Liver (tissue), 9 donors: ENCODE measurements around the gene GALNT4. TPM values are rescaled to one million over a fixed set of nuclear protein-coding genes. Genes with fewer than 3 reads are reported as not detected.

Experiments used
- DNase-seq: peaks from one replicate; pipeline ENCODE4 v3.0.0-alpha.2; 2017; ENCODE audit warnings: low spot score
- H3K27ac ChIP-seq, 2 donors: one replicate each; pipeline ENCODE4 v1.7.0; 2013; ENCODE audit warnings: inconsistent platforms in 2 of 2, low read length in 2 of 2, control low read depth in 1 of 2, low read depth in 1 of 2, mild to moderate bottlenecking in 1 of 2
- H3K27me3 ChIP-seq, 4 donors: one replicate each; pipeline versions ENCODE4 v1.6.1 to v1.7.0; 2013; ENCODE audit warnings: low read length in 3 of 4, inconsistent platforms in 1 of 4, mild to moderate bottlenecking in 1 of 4, moderate library complexity in 1 of 4; ENCODE audit not compliant: control insufficient read depth in 4 of 4, insufficient read depth in 4 of 4
- H3K36me3 ChIP-seq, 4 donors: one replicate each; pipeline versions ENCODE4 v1.6.1 to v1.7.0; 2013; ENCODE audit warnings: low read length in 3 of 4, mild to moderate bottlenecking in 3 of 4, low read depth in 1 of 4, moderate library complexity in 1 of 4; ENCODE audit not compliant: control insufficient read depth in 4 of 4, insufficient read depth in 3 of 4
- H3K4me1 ChIP-seq, 4 donors: one replicate each; pipeline versions ENCODE4 v1.6.1 to v1.7.0; 2013; ENCODE audit warnings: low read length in 3 of 4, mild to moderate bottlenecking in 3 of 4, moderate library complexity in 1 of 4; ENCODE audit not compliant: control insufficient read depth in 4 of 4, insufficient read depth in 4 of 4
- H3K4me3 ChIP-seq, 3 donors: one replicate each; pipeline versions ENCODE4 v1.6.1 to v1.7.0; 2013; ENCODE audit warnings: low read length in 3 of 3, control low read depth in 1 of 3, low read depth in 1 of 3, mild to moderate bottlenecking in 1 of 3
- H3K9ac ChIP-seq, 2 donors: one replicate each; pipeline ENCODE4 v1.7.0; 2013; ENCODE audit warnings: low read length in 2 of 2, mild to moderate bottlenecking in 2 of 2, moderate library complexity in 2 of 2, control low read depth in 1 of 2, low read depth in 1 of 2
- H3K9me3 ChIP-seq, 4 donors: one replicate each; pipeline versions ENCODE4 v1.6.1 to v1.7.0; 2013; ENCODE audit warnings: low read length in 3 of 4; ENCODE audit not compliant: control insufficient read depth in 4 of 4
- EGR1 ChIP-seq, 2 donors: IDR thresholded peaks; 2 replicates each; pipeline ENCODE4 v1.6.1; 2016 to 2018; ENCODE audit warnings: antibody characterized with exemption in 2 of 2, low read depth in 2 of 2
- FOXA1 ChIP-seq: IDR thresholded peaks from 2 replicates; pipeline ENCODE4 v1.6.1; 2016; ENCODE audit warnings: antibody characterized with exemption
- FOXA2 ChIP-seq: IDR thresholded peaks from 2 replicates; pipeline ENCODE4 v1.6.1; 2016; ENCODE audit warnings: antibody characterized with exemption
- GABPA ChIP-seq, 2 donors: IDR thresholded peaks in 1 of 2; conservative IDR thresholded peaks in 1 of 2; 2 replicates each; pipeline ENCODE4 v1.6.1; 2016; ENCODE audit warnings: antibody characterized with exemption in 2 of 2, mild to moderate bottlenecking in 1 of 2, moderate library complexity in 1 of 2
- HNF4A ChIP-seq, 2 donors: conservative IDR thresholded peaks; 2 replicates each; pipeline ENCODE4 v1.6.1; 2016; ENCODE audit warnings: antibody characterized with exemption in 2 of 2, mild to moderate bottlenecking in 2 of 2
- HNF4G ChIP-seq: IDR thresholded peaks from 2 replicates; pipeline ENCODE4 v1.6.1; 2016; ENCODE audit warnings: antibody characterized with exemption
- NR2F2 ChIP-seq: IDR thresholded peaks from 2 replicates; pipeline ENCODE4 v1.6.1; 2016; ENCODE audit warnings: antibody characterized with exemption
- RAD21 ChIP-seq, 2 donors: IDR thresholded peaks; 2 replicates each; pipeline ENCODE4 v1.6.1; 2016; ENCODE audit warnings: antibody characterized with exemption in 2 of 2, mild to moderate bottlenecking in 2 of 2
- RXRA ChIP-seq, 2 donors: IDR thresholded peaks; 2 replicates each; pipeline ENCODE4 v1.6.1; 2017 to 2018; ENCODE audit warnings: antibody characterized with exemption in 2 of 2, mild to moderate bottlenecking in 1 of 2
- SP1 ChIP-seq: IDR thresholded peaks from 2 replicates; pipeline ENCODE4 v1.6.1; 2018; ENCODE audit warnings: antibody characterized with exemption, mild to moderate bottlenecking
- TAF1 ChIP-seq: conservative IDR thresholded peaks from 2 replicates; pipeline ENCODE4 v1.6.1; 2016; ENCODE audit warnings: antibody characterized with exemption, mild to moderate bottlenecking
- WGBS: extraction: QIAGEN DNeasy Blood & Tissue Kit; methylation state at CpG from one replicate; pipeline ENCODE4 v1.1.7; 2013; 5-methylcytosine and 5-hydroxymethylcytosine counted together
- polyA plus RNA-seq, 2 donors: library from polyadenylated mRNA; stranded (reverse) in 1 of 2; unstranded in 1 of 2; fragments of 200-250 nt in 1 of 2; fragments of >200 nt in 1 of 2; fragmentation: Nextera tagmentation in 1 of 2; extraction: Ambion mirVana in 1 of 2; gene quantifications; one replicate each; pipeline versions ENCODE4 v1.2.1 to v1.2.3, GENCODE V29; 2013 to 2015
- total RNA-seq, 2 donors: library from RNA; depleted of rRNA; stranded (reverse); fragments of >200 nt; gene quantifications; one replicate each; pipeline ENCODE4 v1.2.3, GENCODE V29; 2014
- TF ChIP-seq, protein P1 (sequence below): IDR thresholded peaks from 2 replicates; pipeline ENCODE4 v1.6.1; 2016; ENCODE audit warnings: antibody characterized with exemption, mild to moderate bottlenecking
- TF ChIP-seq, protein P2 (sequence below): IDR thresholded peaks from 2 replicates; pipeline ENCODE4 v1.6.1; 2016; ENCODE audit warnings: antibody characterized with exemption
- TF ChIP-seq, protein P3 (sequence below): IDR thresholded peaks from 2 replicates; pipeline ENCODE4 v1.6.1; 2016; ENCODE audit warnings: antibody characterized with exemption
- TF ChIP-seq, protein P4 (sequence below): IDR thresholded peaks from 2 replicates; pipeline ENCODE4 v1.6.1; 2016; ENCODE audit warnings: antibody characterized with exemption
- TF ChIP-seq, protein P5 (sequence below): fragments of 150-350 bp; IDR thresholded peaks from 2 replicates; pipeline ENCODE4 v1.5.1; 2017; ENCODE audit warnings: improper control_type of control experiment, low read depth, low read length; ENCODE audit not compliant: missing input control
- donor health status: healthy.
- donor health status: healthy.
- donor health status: healthy.
- donor health status: healthy.
- donor health status: healthy.

Gene GALNT4
- total and polyA plus RNA-seq, 4 donors = 1.7 to 17.1 (median 5.7) TPM

DNA sequence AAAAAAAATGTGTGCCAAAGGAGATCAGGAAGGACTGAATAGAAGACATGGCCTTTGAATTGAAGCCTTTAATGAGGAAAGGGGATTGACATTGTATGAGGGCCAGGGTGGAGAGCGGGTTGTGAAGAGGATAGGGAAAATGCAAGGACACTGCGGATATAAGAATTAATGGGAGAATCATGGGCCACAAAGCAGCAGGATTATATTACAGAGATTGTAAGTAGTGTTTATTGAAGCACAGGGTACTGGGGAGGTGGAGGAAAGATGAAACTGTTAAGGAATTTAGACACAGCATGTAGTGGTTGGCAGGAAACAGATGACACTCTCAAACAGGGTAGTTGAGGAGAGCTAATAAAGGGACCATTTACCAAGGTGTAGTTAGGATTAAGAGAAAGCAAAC is 17.6 kb upstream of the GALNT4 start:
- DNase-seq = no peak
- Histone ChIP-seq H3K9me3 (no peaks in the 10 kb centered on the region), H3K27me3 (no peaks in the 10 kb centered on the region), H3K4me3 (no peak overlapping the region), H3K27ac (no peak overlapping the region), H3K4me1 (peaks cover 0 to 14% (median 9%) of the 10 kb centered on the region in 4 donors), H3K9ac (no peak overlapping the region), H3K36me3 (no peaks in the 10 kb centered on the region)
- 97% methylated on average over 2 of the region's 2 CpGs for WGBS
- TF ChIP-seq, protein P1, sequence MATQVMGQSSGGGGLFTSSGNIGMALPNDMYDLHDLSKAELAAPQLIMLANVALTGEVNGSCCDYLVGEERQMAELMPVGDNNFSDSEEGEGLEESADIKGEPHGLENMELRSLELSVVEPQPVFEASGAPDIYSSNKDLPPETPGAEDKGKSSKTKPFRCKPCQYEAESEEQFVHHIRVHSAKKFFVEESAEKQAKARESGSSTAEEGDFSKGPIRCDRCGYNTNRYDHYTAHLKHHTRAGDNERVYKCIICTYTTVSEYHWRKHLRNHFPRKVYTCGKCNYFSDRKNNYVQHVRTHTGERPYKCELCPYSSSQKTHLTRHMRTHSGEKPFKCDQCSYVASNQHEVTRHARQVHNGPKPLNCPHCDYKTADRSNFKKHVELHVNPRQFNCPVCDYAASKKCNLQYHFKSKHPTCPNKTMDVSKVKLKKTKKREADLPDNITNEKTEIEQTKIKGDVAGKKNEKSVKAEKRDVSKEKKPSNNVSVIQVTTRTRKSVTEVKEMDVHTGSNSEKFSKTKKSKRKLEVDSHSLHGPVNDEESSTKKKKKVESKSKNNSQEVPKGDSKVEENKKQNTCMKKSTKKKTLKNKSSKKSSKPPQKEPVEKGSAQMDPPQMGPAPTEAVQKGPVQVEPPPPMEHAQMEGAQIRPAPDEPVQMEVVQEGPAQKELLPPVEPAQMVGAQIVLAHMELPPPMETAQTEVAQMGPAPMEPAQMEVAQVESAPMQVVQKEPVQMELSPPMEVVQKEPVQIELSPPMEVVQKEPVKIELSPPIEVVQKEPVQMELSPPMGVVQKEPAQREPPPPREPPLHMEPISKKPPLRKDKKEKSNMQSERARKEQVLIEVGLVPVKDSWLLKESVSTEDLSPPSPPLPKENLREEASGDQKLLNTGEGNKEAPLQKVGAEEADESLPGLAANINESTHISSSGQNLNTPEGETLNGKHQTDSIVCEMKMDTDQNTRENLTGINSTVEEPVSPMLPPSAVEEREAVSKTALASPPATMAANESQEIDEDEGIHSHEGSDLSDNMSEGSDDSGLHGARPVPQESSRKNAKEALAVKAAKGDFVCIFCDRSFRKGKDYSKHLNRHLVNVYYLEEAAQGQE = no peak
- TF ChIP-seq GABPA (IDR thresholded peaks at IDR 0.05 in 1 of 2, conservative IDR thresholded peaks at IDR 0.05 in 1 of 2) (no peak), NR2F2 (no peak), HNF4G (no peak), FOXA2 (no peak), EGR1 (IDR thresholded peaks at IDR 0.05; ENCODE audit: low read depth in 2 of 2) (no peak), RXRA (IDR thresholded peaks at IDR 0.05) (no peak), FOXA1 (no peak), SP1 (no peak), HNF4A (conservative IDR thresholded peaks at IDR 0.05) (no peak), RAD21 (IDR thresholded peaks at IDR 0.05) (no peak), TAF1 (no peak)
- TF ChIP-seq, protein P2, sequence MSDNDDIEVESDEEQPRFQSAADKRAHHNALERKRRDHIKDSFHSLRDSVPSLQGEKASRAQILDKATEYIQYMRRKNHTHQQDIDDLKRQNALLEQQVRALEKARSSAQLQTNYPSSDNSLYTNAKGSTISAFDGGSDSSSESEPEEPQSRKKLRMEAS = no peak
- TF ChIP-seq, protein P3, sequence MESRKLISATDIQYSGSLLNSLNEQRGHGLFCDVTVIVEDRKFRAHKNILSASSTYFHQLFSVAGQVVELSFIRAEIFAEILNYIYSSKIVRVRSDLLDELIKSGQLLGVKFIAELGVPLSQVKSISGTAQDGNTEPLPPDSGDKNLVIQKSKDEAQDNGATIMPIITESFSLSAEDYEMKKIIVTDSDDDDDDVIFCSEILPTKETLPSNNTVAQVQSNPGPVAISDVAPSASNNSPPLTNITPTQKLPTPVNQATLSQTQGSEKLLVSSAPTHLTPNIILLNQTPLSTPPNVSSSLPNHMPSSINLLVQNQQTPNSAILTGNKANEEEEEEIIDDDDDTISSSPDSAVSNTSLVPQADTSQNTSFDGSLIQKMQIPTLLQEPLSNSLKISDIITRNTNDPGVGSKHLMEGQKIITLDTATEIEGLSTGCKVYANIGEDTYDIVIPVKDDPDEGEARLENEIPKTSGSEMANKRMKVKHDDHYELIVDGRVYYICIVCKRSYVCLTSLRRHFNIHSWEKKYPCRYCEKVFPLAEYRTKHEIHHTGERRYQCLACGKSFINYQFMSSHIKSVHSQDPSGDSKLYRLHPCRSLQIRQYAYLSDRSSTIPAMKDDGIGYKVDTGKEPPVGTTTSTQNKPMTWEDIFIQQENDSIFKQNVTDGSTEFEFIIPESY = no peak
- TF ChIP-seq, protein P4, sequence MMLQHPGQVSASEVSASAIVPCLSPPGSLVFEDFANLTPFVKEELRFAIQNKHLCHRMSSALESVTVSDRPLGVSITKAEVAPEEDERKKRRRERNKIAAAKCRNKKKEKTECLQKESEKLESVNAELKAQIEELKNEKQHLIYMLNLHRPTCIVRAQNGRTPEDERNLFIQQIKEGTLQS = no peak
- TF ChIP-seq, protein P5, sequence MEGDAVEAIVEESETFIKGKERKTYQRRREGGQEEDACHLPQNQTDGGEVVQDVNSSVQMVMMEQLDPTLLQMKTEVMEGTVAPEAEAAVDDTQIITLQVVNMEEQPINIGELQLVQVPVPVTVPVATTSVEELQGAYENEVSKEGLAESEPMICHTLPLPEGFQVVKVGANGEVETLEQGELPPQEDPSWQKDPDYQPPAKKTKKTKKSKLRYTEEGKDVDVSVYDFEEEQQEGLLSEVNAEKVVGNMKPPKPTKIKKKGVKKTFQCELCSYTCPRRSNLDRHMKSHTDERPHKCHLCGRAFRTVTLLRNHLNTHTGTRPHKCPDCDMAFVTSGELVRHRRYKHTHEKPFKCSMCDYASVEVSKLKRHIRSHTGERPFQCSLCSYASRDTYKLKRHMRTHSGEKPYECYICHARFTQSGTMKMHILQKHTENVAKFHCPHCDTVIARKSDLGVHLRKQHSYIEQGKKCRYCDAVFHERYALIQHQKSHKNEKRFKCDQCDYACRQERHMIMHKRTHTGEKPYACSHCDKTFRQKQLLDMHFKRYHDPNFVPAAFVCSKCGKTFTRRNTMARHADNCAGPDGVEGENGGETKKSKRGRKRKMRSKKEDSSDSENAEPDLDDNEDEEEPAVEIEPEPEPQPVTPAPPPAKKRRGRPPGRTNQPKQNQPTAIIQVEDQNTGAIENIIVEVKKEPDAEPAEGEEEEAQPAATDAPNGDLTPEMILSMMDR = no peak

DNA sequence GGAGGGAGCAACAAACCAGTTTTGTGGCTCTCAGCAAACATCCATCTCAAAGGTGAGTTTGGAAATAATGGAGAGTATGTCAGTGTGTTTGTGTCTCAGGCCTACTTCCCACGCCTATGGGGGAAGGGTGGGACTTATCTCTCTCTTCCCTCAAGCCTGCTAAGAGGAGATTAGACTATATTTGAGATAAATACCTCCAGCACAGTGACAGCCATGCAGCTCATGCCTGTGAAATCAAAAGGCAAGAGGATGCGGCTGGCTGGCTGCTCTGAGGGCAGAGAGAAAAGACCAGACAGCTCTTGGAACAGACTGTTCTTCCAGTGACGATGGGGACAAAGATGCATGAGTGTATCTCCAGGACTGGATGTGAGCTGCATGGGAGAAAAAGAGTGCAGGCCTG is 16.0 kb upstream of the GALNT4 start:
- no peak for TF ChIP-seq EGR1 (IDR thresholded peaks at IDR 0.05; ENCODE audit: low read depth in 2 of 2)
- no peak for TF ChIP-seq GABPA (IDR thresholded peaks at IDR 0.05 in 1 of 2, conservative IDR thresholded peaks at IDR 0.05 in 1 of 2)
- no peaks in the 10 kb centered on the region for H3K9me3 ChIP-seq
- WGBS = 62% methylated on average over 3 of the region's 3 CpGs
- no peaks in the 10 kb centered on the region for H3K27me3 ChIP-seq
- H3K27ac ChIP-seq = no peak overlapping the region
- H3K4me3 ChIP-seq = no peak overlapping the region
- H3K9ac ChIP-seq = no peak overlapping the region
- peak; percentile 72 for DNase-seq
- H3K36me3 ChIP-seq = no peaks in the 10 kb centered on the region
- H3K4me1 ChIP-seq = peaks cover 0 to 14% (median 9%) of the 10 kb centered on the region in 4 donors
